HG03457 (cell line): Measurements from ENCODE around the gene EXOC8.
A peak's percentile ranks its signal among the peaks of the same experiment; 100 is the strongest.
"Not testable (repeated sequence)": the region's sequence is repeated elsewhere in the genome, so short reads cannot be mapped to it uniquely, and the experiment has no call there.

ENCODE experiments used
- ATAC-seq: cut with Tn5 transposase; IDR thresholded peaks from one replicate; pipeline ENCODE4 v1.9.1; 2021; ENCODE audit warnings: moderate number of reproducible peaks; ENCODE audit not compliant: unreplicated experiment

The EXOC8 gene

GRCh38 chr1:231354330-231355020 lies 16.8 kb upstream of the EXOC8 start:
- no peak for ATAC-seq

- ATAC-seq: no peak
Measured at GRCh38 chr1:231353086-231353485, 15.4 kb upstream of the EXOC8 start.

DNA sequence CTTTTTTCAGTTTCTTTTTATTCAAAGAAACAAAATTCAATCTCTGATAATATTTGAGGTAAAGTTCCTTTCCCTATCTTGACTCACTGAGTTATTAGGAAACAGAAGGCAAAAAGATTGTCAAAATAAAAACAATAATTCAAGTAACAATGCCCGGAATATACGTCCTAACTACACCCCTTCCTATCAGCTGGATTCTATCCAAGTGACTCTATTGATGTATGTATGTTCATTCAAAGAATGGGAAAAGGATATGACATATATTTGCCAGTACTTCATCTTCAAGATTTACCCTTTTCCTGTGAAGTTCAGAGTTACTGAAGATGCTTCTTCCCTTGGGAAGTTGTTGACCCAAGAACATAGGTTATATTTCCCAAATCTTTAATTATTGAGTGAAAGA lies 14.2 kb upstream of the EXOC8 start:
- no peak for ATAC-seq

DNA sequence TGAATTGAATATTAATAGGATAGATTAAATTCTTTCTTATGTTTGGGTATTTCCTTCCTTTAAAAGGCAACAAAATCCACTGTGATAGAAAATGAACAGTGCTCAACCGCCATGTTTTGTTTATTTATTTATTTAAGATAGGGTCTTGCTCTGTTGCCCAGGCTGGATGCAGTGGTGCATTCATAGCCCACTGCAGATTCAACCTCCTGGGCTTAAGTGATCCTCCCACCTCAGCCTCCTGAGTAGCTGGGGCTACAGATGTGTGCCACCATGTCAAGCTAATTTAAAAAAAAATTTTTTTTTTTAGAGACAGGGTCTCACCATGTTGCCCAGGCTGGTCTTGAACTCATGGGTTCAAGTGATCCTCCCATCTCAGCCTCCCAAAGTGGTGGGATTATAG lies 11.2 kb upstream of the EXOC8 start:
- ATAC-seq: not testable (repeated sequence)

DNA sequence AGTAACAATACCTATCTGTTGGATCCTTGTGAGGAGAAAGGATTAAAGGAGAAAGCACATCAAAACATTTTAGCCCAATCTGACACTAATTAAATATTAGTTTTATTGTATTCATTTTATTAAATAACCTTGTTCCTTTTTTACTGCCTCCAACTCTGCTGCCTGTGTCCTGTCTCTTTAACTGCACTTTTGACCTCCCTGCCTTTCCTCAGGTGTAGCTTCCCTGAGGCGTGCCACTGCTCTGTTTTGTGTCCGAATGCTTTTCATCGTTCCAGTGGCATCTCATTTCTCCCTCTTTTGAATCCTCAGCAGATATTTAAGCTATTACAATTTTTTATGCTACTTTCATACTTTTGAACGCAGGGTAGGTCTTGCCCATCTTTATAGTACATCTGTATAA lies 10.8 kb upstream of the EXOC8 start:
- ATAC-seq: no peak

DNA sequence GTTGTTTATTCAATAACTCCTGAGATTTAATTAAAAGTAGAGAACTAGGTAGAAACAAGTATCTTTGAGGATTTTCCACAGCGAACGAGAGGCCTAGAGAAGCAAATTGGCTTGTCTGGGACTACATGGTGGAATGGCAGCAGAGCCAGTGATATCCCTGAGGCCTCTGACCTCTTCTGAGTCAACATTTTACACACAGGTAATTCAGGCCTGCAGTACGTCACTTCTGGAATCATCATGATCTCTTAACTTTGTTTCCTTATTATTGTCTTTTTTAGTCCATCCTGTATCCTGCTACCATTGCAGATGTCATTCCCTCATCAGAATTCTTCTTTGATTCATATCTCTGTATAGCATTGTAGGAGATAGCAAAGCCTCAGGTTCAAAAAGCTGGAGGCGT lies 10.3 kb upstream of the EXOC8 start:
- no peak for ATAC-seq

GRCh38 chr1:231340328-231341013 lies 2.8 kb upstream of the EXOC8 start:
- no peak for ATAC-seq

GRCh38 chr1:231338270-231339128 lies 847 bp upstream of the EXOC8 start, which contains the start of gene SPRTN:
Gene SPRTN, plus strand, starts transcription at chr1:231338293. Its CDS starts 91 bp downstream, at chr1:231338384.
- peak; percentile 6 for ATAC-seq

DNA sequence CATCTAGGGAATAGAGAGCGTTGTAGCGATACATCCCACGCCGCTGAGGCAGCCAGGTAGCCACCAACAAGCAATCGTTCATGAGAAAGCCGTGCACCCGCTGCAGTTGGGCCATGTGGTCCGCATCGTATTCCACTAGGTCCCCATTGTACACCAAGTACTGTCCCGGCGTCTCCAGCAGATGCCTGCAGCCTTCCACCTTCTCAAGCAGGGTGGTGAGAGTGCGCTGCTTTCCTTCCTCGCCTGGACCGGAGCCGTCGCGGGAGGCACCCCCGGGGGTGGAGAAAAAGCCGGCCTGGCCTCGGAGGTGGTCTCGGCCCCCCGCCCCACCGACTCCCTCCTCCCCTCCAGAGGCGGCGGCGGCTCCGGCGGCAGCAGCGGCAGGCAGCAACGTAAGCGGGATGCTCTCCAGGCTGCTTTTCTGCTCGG lies 595 bp downstream of the EXOC8 start:
- no peak for ATAC-seq

- no peak for ATAC-seq
Measured at GRCh38 chr1:231335663-231336602, 1.7 kb downstream of the EXOC8 start.

- ATAC-seq: no peak
Measured at GRCh38 chr1:231334952-231335351, 2.7 kb downstream of the EXOC8 start.

- ATAC-seq: no peak
Measured at GRCh38 chr1:231334079-231334666, 3.5 kb downstream of the EXOC8 start.

DNA sequence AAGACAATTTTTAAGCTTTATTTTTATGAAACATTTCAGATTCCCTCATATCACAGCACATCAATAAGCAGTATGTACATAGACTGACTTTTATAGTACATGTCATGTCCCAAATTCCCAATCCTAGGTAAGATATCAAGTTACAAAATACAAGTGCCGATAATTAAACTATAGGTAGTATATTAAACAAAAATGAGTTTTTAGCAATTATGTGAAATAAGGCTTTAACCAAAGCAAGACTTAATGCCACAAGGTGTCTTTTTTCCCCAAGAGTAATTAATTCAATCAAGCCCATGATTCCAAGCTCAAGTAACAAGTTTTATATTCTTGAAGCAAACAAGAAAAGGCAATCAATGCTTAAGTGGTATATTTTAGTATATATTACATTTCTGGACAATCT lies 4.9 kb downstream of the EXOC8 start:
- ATAC-seq: no peak

DNA sequence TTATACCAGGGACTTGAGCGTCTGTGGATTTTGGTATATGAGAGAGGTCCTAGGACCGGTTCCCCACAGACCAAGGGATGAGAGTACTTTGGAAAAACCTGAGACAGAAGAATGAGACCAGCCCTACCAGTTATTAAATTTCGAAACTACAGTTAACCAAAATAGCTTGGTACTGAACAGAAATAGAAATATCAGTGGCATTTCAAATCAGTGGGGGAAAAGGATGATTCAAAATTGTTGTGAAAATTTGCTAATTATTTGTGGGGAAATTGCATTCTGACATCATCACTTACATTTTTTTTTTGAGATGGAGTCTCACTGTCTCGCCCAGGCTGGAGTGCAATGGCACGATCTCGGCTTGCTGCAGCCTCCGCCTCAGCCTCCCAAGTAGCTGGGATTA lies 8.2 kb downstream of the EXOC8 start:
- ATAC-seq: no peak

GRCh38 chr1:231327617-231328016 lies 10.0 kb downstream of the EXOC8 start:
- ATAC-seq: no peak

GRCh38 chr1:231326248-231326647 lies 11.4 kb downstream of the EXOC8 start:
- no peak for ATAC-seq

GRCh38 chr1:231324660-231325059 lies 13.0 kb downstream of the EXOC8 start:
- ATAC-seq: no peak

GRCh38 chr1:231322880-231323530 lies 14.6 kb downstream of the EXOC8 start:
- ATAC-seq: no peak

GRCh38 chr1:231319080-231319479 lies 18.6 kb downstream of the EXOC8 start:
- ATAC-seq: no peak

DNA sequence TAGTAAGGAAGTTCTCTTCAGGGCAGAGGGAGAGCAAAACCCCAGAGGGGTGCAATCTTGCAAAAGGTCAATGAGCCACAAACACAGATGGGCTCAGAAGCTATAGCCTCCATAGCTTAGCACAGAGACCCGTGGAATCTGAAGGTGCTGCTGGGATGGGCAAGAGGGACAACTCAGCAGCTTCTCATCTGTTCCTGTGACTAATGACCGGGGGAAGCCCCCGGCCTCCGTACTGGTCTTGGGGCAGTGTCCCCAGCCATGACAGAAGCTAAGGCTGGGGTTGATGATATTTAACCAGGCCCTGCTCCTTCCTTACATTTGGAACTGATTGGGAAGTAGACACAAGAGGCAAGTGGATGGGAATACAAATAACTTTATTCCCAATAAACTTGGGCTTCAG lies 19.1 kb downstream of the EXOC8 start:
- no peak for ATAC-seq
